Upper lobe of left lung (tissue), 6 donors: ENCODE measurements around the gene SLIRP. TPM values are rescaled to one million over a fixed set of nuclear protein-coding genes. Genes with fewer than 3 reads are reported as not detected.

Source experiments
- ATAC-seq, 2 donors: fragments of 200-7000 bp; cut with Tn5 transposase; one replicate each; pipeline ENCODE4 v1.9.1; 2022; ENCODE audit warnings: mild to moderate bottlenecking in 2 of 2, moderate library complexity in 2 of 2; ENCODE audit not compliant: low FRiP score in 2 of 2
- DNase-seq, 2 donors: peaks; one replicate each; pipeline ENCODE4 v3.0.0-alpha.2; 2019 to 2020
- H3K27ac ChIP-seq, 4 donors: fragments of 200-600 bp; sonication (generic); one replicate each; pipeline ENCODE4 v1.5.1; 2016 to 2019
- H3K27me3 ChIP-seq, 4 donors: fragments of 200-600 bp; sonication (generic); one replicate each; pipeline ENCODE4 v1.5.1; 2017 to 2019
- H3K36me3 ChIP-seq, 4 donors: fragments of 200-600 bp; sonication (generic); one replicate each; pipeline ENCODE4 v1.5.1; 2016 to 2019
- H3K4me1 ChIP-seq, 4 donors: fragments of 200-600 bp; sonication (generic); one replicate each; pipeline ENCODE4 v1.5.1; 2018 to 2019
- H3K4me3 ChIP-seq, 4 donors: fragments of 200-600 bp; sonication (generic); one replicate each; pipeline ENCODE4 v1.5.1; 2017 to 2019; ENCODE audit warnings: mild to moderate bottlenecking in 2 of 4, moderate library complexity in 1 of 4
- H3K9me3 ChIP-seq, 4 donors: fragments of 200-600 bp; sonication (generic); one replicate each; pipeline ENCODE4 v1.5.1; 2018 to 2019
- CTCF ChIP-seq, 6 experiments: fragments of 450-650 bp in 4 of 6; fragments of 200-600 bp in 2 of 6; sonication (generic) in 2 of 6; IDR thresholded peaks; one replicate each; pipeline ENCODE4 v1.5.1; 2016 to 2019; ENCODE audit warnings: antibody characterized with exemption in 6 of 6
- EP300 ChIP-seq, 4 donors: sonication (generic); formaldehyde crosslinking; IDR thresholded peaks; one replicate each; pipeline ENCODE4 v1.5.1; 2017; ENCODE audit warnings: antibody characterized with exemption in 4 of 4, control low read depth in 2 of 4
- POLR2A ChIP-seq, 4 donors: fragments of 450-650 bp; IDR thresholded peaks; one replicate each; pipeline ENCODE4 v1.5.1; 2016 to 2017; ENCODE audit warnings: antibody characterized with exemption in 4 of 4, mild to moderate bottlenecking in 2 of 4
- POLR2AphosphoS5 ChIP-seq, 2 donors: sonication (generic); formaldehyde crosslinking; IDR thresholded peaks; one replicate each; pipeline ENCODE4 v1.5.1; 2017; ENCODE audit warnings: antibody characterized with exemption in 2 of 2
- WGBS, 2 donors: methylation state at CpG; one replicate each; pipeline ENCODE4 v1.1.5; 2017 to 2018; 5-methylcytosine and 5-hydroxymethylcytosine counted together
- total RNA-seq, 6 donors: library from RNA; depleted of rRNA in 4 of 6; stranded (reverse); fragments of >200 nt in 4 of 6; gene quantifications; one replicate each; pipeline versions ENCODE4 v1.1.0 to v1.2.1, GENCODE V29; 2016 to 2021
- donor health status: DM: no; HTN: no; CAD: no; lungs with moderate emphysema.
- donor health status: DM: no; HTN: yes; CAD: no; lungs with severe emphysema.

SLIRP gene
- total RNA-seq, 6 donors from 2014 or later, result 38.6 to 109 (median 60.3) TPM

DNA sequence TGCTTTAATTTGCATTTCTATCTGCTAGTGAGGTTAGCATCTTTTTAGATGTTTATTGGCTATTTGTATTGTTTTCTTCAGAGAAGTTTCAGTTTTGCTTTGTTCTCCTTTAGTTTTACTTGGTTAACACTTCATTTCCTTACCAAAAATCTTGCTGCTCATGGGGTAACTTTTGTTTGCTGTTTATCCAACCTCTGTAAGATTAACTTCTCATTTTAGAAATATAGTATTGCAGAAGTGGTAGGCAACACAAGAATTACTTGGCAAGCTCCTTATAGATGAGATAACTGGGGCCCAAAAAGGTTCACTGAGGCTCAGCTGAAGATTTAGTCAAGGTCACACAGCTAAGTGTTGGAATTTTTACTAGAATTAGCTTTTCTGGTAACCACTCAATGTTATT, 40.6 kb upstream of the SLIRP start:
- H3K4me3 ChIP-seq, result no peak overlapping the region
- peak overlapping the region in 2 of 4 donors; percentile 6 to 40 for H3K27ac ChIP-seq
- H3K27me3 ChIP-seq, result no peaks in the 10 kb centered on the region
- TF ChIP-seq POLR2AphosphoS5 (IDR thresholded peaks at IDR 0.05), result no peak
- TF ChIP-seq POLR2A (IDR thresholded peaks at IDR 0.05), result no peak
- no peak for TF ChIP-seq EP300 (IDR thresholded peaks at IDR 0.05)
- TF ChIP-seq CTCF (IDR thresholded peaks at IDR 0.05), result no peak
- no peaks in the 10 kb centered on the region for H3K4me1 ChIP-seq
- DNase-seq (no peak), ATAC-seq (no peak)
- no peaks in the 10 kb centered on the region for H3K9me3 ChIP-seq
- H3K36me3 ChIP-seq, result peaks cover 0 to 6% (median 2%) of the 10 kb centered on the region in 4 donors

DNA sequence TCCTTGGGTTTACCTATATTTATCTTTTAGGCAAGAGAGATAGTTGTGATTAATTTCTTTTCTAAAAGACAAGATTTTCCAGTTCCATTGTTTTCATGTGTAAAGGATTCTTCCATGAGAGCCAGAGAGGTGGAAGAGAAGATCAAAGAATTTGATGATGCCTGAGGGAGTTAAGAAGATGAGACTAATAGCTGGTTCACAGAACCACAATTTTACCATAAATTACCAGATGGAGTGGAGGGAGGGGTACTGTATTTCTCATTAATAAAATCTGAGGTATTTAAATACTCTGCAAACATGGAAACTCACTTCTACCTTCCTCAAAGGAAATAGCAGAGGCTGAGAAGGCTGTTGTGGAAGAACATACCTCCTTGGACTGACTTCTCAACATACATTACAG, 34.7 kb upstream of the SLIRP start:
- TF ChIP-seq POLR2AphosphoS5 (IDR thresholded peaks at IDR 0.05) (no peak), EP300 (IDR thresholded peaks at IDR 0.05) (no peak), CTCF (IDR thresholded peaks at IDR 0.05) (no peak), POLR2A (IDR thresholded peaks at IDR 0.05) (no peak)
- Histone ChIP-seq H3K27me3 (no peaks in the 10 kb centered on the region), H3K4me1 (no peaks in the 10 kb centered on the region), H3K4me3 (no peak overlapping the region), H3K27ac (no peak overlapping the region), H3K36me3 (peaks cover 0 to 49% (median 25%) of the 10 kb centered on the region in 4 donors), H3K9me3 (no peaks in the 10 kb centered on the region)
- DNase-seq, result no peak
- ATAC-seq, result no peak

- WGBS, 2 donors, result 90 to 91% methylated on average over 8 of the region's 8 CpGs
These were observed 33.0 kb upstream of the SLIRP start for GRCh38 chr14:77674931-77675330.

GRCh38 chr14:77681196-77682157, 26.4 kb upstream of the SLIRP start:
- peaks cover 0 to 15% (median 7%) of the 10 kb centered on the region in 4 donors for H3K4me1 ChIP-seq
- ATAC-seq (no peak), DNase-seq (peak in 1 of 2 donors; percentile 22)
- H3K27ac ChIP-seq, result peak overlapping the region in 3 of 4 donors; percentile 18 to 44 (median 21)
- no peak overlapping the region for H3K4me3 ChIP-seq
- no peaks in the 10 kb centered on the region for H3K27me3 ChIP-seq
- TF ChIP-seq POLR2A (IDR thresholded peaks at IDR 0.05) (no peak), EP300 (IDR thresholded peaks at IDR 0.05) (no peak), CTCF (IDR thresholded peaks at IDR 0.05) (no peak), POLR2AphosphoS5 (IDR thresholded peaks at IDR 0.05) (no peak)
- WGBS, 2 donors, result 59 to 82% methylated on average over 7 of the region's 7 CpGs
- H3K9me3 ChIP-seq, result no peaks in the 10 kb centered on the region
- peaks cover 0 to 33% (median 9%) of the 10 kb centered on the region in 4 donors for H3K36me3 ChIP-seq

More at GRCh38 chr14:77674931-77675330, 33.0 kb upstream of the SLIRP start:
- Histone ChIP-seq H3K4me3 (no peak overlapping the region), H3K9me3 (no peaks in the 10 kb centered on the region), H3K27ac (no peak overlapping the region), H3K36me3 (peaks cover 0 to 64% (median 34%) of the 10 kb centered on the region in 4 donors), H3K4me1 (no peaks in the 10 kb centered on the region), H3K27me3 (no peaks in the 10 kb centered on the region)
- DNase-seq (no peak), ATAC-seq (no peak)
- TF ChIP-seq EP300 (IDR thresholded peaks at IDR 0.05) (no peak), POLR2AphosphoS5 (IDR thresholded peaks at IDR 0.05) (no peak)

DNA sequence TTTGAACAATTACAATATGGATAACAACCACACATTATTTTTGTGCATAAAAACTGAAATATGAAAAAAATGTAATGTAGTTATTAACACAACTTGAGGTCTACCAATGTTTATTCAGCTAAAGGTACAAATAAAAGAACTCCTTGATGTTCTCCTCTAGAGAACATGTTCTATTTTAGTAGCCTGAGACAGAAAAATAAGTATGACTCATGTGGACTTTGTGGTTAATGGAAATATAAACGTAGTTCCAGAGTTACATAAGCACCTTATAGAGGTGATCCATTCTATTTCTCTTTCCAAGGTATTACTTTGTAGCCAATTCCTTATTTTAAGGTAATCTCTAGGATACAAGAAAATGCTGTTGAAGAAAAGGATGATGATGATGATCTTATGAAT, 25.7 kb upstream of the SLIRP start:
- peaks cover 0 to 38% (median 11%) of the 10 kb centered on the region in 4 donors for H3K36me3 ChIP-seq
- no peak overlapping the region for H3K4me3 ChIP-seq
- 13 to 25% methylated on average over 1 of the region's 1 CpG for WGBS, 2 donors
- peaks cover 0 to 15% (median 7%) of the 10 kb centered on the region in 4 donors for H3K4me1 ChIP-seq
- peak overlapping the region in 3 of 4 donors; percentile 18 to 44 (median 21) for H3K27ac ChIP-seq
- DNase-seq, result no peak
- no peaks in the 10 kb centered on the region for H3K9me3 ChIP-seq
- no peaks in the 10 kb centered on the region for H3K27me3 ChIP-seq
- TF ChIP-seq EP300 (IDR thresholded peaks at IDR 0.05) (peak in 1 of 4 donors; percentile 31), CTCF (IDR thresholded peaks at IDR 0.05) (no peak), POLR2AphosphoS5 (IDR thresholded peaks at IDR 0.05) (no peak), POLR2A (IDR thresholded peaks at IDR 0.05) (no peak)
- no peak for ATAC-seq
